Vagina (tissue), 2 donors: ENCODE measurements around the gene CCDC102B. TPM values are rescaled to one million over a fixed set of nuclear protein-coding genes. Genes with fewer than 3 reads are reported as not detected.
"Not testable (repeated sequence)": the region's sequence is repeated elsewhere in the genome, so short reads cannot be mapped to it uniquely, and the experiment has no call there.

Experiments used
- DNase-seq, 2 donors: peaks; one replicate each; pipeline ENCODE4 v3.0.0-alpha.2; 2017; ENCODE audit errors: extremely low spot score in 2 of 2
- H3K27ac ChIP-seq: fragments of 200-600 bp; sonication (generic); one replicate; pipeline ENCODE4 v1.5.1; 2019
- H3K27me3 ChIP-seq: fragments of 200-600 bp; sonication (generic); one replicate; pipeline ENCODE4 v1.5.1; 2019
- H3K36me3 ChIP-seq, 2 donors: fragments of 200-600 bp; sonication (generic); one replicate each; pipeline ENCODE4 v1.5.1; 2017 to 2019
- H3K4me1 ChIP-seq: fragments of 200-600 bp; sonication (generic); one replicate; pipeline ENCODE4 v1.5.1; 2019
- H3K4me3 ChIP-seq, 2 donors: fragments of 200-600 bp; sonication (generic); 1 replicate in 1 of 2; 2 replicates in 1 of 2; pipeline ENCODE4 v1.5.1; 2016 to 2019
- H3K9me3 ChIP-seq: fragments of 200-600 bp; sonication (generic); one replicate; pipeline ENCODE4 v1.5.1; 2019
- CTCF ChIP-seq, 3 experiments: fragments of 450-650 bp in 2 of 3; fragments of 200-600 bp in 1 of 3; sonication (generic) in 1 of 3; IDR thresholded peaks; one replicate each; pipeline ENCODE4 v1.5.1; 2017 to 2019; ENCODE audit warnings: antibody characterized with exemption in 3 of 3, mild to moderate bottlenecking in 2 of 3, moderate library complexity in 2 of 3
- POLR2A ChIP-seq, 2 donors: fragments of 450-650 bp; IDR thresholded peaks; one replicate each; pipeline ENCODE4 v1.6.1; 2017; ENCODE audit warnings: antibody characterized with exemption in 2 of 2, mild to moderate bottlenecking in 2 of 2, moderate library complexity in 2 of 2
- POLR2AphosphoS5 ChIP-seq, 2 donors: sonication (generic); formaldehyde crosslinking; IDR thresholded peaks; one replicate each; pipeline ENCODE4 v1.9.0; 2017; ENCODE audit warnings: antibody characterized with exemption in 2 of 2, mild to moderate bottlenecking in 2 of 2, low read depth in 1 of 2; ENCODE audit not compliant: insufficient read depth in 1 of 2
- intact Hi-C: fragments of 100-400 bp; cut with DNase I; formaldehyde crosslinking; loops from one replicate; pipeline ENCODE4 v1.15.1; 2023
- total RNA-seq: library from RNA; depleted of rRNA; stranded (reverse); fragments of >200 nt; gene quantifications from one replicate; pipeline ENCODE4 v1.2.3, GENCODE V29; 2016

The CCDC102B gene
- total RNA-seq, 1 donor from 2014 or later = 6.4 TPM

GRCh38 chr18:68942230-68942629 is 144.3 kb downstream of the CCDC102B start:
- no peaks in the 10 kb centered on the region for H3K36me3 ChIP-seq
- no peaks in the 10 kb centered on the region for H3K4me1 ChIP-seq
- no peak overlapping the region for H3K4me3 ChIP-seq
- H3K9me3 ChIP-seq = no peaks in the 10 kb centered on the region
- intact Hi-C loops = no loop called here
- H3K27ac ChIP-seq = no peak overlapping the region
- no peak for DNase-seq
- H3K27me3 ChIP-seq = no peaks in the 10 kb centered on the region
- TF ChIP-seq CTCF (IDR thresholded peaks at IDR 0.05) (no peak), POLR2A (IDR thresholded peaks at IDR 0.05) (no peak), POLR2AphosphoS5 (IDR thresholded peaks at IDR 0.05; ENCODE audit: insufficient read depth in 1 of 2, low read depth in 1 of 2) (no peak)

DNA sequence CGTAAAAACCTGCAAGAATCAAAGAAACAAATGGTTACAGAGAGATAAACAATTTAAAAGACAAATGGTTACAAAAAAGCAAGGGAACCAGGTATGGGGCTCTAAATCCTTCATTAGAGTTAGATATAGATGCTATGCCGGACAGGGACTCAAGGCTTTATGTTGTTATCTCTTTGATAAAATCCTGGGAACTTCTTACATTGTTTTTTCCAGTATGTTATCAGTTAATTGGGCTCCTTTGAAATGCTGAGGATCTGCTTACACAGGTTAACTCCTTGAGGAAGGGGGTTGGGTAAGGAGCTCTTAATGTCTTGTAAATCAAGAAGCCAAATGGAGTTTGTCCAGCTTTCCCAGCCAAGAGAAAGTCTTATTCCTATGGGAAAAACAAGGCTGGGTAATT is 146.0 kb downstream of the CCDC102B start:
- DNase-seq, H3K9me3 ChIP-seq, H3K4me1 ChIP-seq, H3K4me3 ChIP-seq, H3K27ac ChIP-seq, H3K36me3 ChIP-seq, intact Hi-C loops, H3K27me3 ChIP-seq: not testable (repeated sequence)

- H3K27ac ChIP-seq = no peak overlapping the region
- TF ChIP-seq CTCF (IDR thresholded peaks at IDR 0.05) (no peak), POLR2AphosphoS5 (IDR thresholded peaks at IDR 0.05; ENCODE audit: insufficient read depth in 1 of 2, low read depth in 1 of 2) (no peak), POLR2A (IDR thresholded peaks at IDR 0.05) (no peak)
- no peak for DNase-seq
- no peaks in the 10 kb centered on the region for H3K27me3 ChIP-seq
- no peak overlapping the region for H3K4me3 ChIP-seq
- no peaks in the 10 kb centered on the region for H3K9me3 ChIP-seq
- no peaks in the 10 kb centered on the region for H3K4me1 ChIP-seq
- H3K36me3 ChIP-seq = no peaks in the 10 kb centered on the region
- intact Hi-C loops = no loop called here
These were observed 146.4 kb downstream of the CCDC102B start for GRCh38 chr18:68944330-68944729.

DNA sequence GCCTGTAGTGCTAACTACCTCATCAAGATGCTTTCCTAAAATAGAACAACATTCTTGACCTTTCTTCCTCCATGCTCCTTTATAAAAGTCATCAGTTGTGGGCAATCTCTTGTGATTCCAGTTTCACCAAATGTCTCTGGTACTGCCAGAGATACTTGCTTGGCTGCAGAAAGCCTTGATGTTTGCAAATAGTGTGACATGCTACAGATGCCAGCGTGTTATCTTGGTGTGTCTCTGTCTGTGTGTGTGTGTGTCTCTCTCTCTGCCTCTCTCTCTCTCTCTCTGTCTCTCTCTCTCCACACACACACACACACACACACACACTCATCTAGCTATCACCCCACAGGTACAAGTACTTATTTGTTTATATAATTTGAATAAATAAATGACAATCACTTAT is 146.9 kb downstream of the CCDC102B start:
- DNase-seq = no peak
- Histone ChIP-seq H3K27me3 (no peaks in the 10 kb centered on the region), H3K4me1 (no peaks in the 10 kb centered on the region), H3K27ac (no peak overlapping the region), H3K4me3 (no peak overlapping the region), H3K9me3 (no peaks in the 10 kb centered on the region), H3K36me3 (no peaks in the 10 kb centered on the region)
- no peak for TF ChIP-seq CTCF (IDR thresholded peaks at IDR 0.05)
- TF ChIP-seq POLR2AphosphoS5 (IDR thresholded peaks at IDR 0.05; ENCODE audit: insufficient read depth in 1 of 2, low read depth in 1 of 2) = no peak
- TF ChIP-seq POLR2A (IDR thresholded peaks at IDR 0.05) = no peak
- intact Hi-C loops = no loop called here

GRCh38 chr18:68948622-68949021 is 150.7 kb downstream of the CCDC102B start:
- no peaks in the 10 kb centered on the region for H3K9me3 ChIP-seq
- no peaks in the 10 kb centered on the region for H3K36me3 ChIP-seq
- H3K4me1 ChIP-seq = no peaks in the 10 kb centered on the region
- TF ChIP-seq CTCF (IDR thresholded peaks at IDR 0.05) (no peak), POLR2A (IDR thresholded peaks at IDR 0.05) (no peak), POLR2AphosphoS5 (IDR thresholded peaks at IDR 0.05; ENCODE audit: insufficient read depth in 1 of 2, low read depth in 1 of 2) (no peak)
- intact Hi-C loops = no loop called here
- H3K27me3 ChIP-seq = no peaks in the 10 kb centered on the region
- no peak overlapping the region for H3K27ac ChIP-seq
- H3K4me3 ChIP-seq = no peak overlapping the region
- no peak for DNase-seq

DNA sequence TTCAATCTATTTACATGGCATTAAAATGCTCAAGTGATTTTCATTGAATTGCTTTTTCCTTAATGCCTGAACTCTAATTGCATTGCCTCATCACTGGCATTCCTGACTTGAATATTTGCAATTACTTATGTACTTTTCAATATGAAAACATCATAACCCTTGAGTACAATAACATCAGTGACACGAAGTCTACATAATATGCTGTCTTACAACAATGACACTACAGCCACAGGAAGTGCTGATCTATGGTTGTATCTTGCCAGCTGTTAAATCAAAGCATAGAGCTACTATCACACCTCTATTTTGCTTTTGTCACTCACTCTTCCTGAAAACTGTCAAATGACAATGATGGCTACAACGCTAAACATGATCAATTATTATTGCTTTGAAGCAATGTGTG is 156.9 kb downstream of the CCDC102B start:
- Histone ChIP-seq H3K9me3 (no peaks in the 10 kb centered on the region), H3K36me3 (no peaks in the 10 kb centered on the region), H3K27ac (no peak overlapping the region), H3K4me3 (no peak overlapping the region), H3K4me1 (no peaks in the 10 kb centered on the region), H3K27me3 (no peaks in the 10 kb centered on the region)
- DNase-seq = no peak
- TF ChIP-seq POLR2A (IDR thresholded peaks at IDR 0.05) = no peak
- no peak for TF ChIP-seq POLR2AphosphoS5 (IDR thresholded peaks at IDR 0.05; ENCODE audit: insufficient read depth in 1 of 2, low read depth in 1 of 2)
- TF ChIP-seq CTCF (IDR thresholded peaks at IDR 0.05) = no peak
- intact Hi-C loops = no loop called here
